IPS-NIHi11 (cell line): ENCODE data around the gene LNX1.
"Not testable (repeated sequence)": the region's sequence is repeated elsewhere in the genome, so short reads cannot be mapped to it uniquely, and the experiment has no call there.

Experiments used
- DNase-seq: peaks from one replicate; pipeline ENCODE4 v3.0.0; 2012; ENCODE audit warnings: mixed read lengths, low spot score

Gene LNX1

DNA sequence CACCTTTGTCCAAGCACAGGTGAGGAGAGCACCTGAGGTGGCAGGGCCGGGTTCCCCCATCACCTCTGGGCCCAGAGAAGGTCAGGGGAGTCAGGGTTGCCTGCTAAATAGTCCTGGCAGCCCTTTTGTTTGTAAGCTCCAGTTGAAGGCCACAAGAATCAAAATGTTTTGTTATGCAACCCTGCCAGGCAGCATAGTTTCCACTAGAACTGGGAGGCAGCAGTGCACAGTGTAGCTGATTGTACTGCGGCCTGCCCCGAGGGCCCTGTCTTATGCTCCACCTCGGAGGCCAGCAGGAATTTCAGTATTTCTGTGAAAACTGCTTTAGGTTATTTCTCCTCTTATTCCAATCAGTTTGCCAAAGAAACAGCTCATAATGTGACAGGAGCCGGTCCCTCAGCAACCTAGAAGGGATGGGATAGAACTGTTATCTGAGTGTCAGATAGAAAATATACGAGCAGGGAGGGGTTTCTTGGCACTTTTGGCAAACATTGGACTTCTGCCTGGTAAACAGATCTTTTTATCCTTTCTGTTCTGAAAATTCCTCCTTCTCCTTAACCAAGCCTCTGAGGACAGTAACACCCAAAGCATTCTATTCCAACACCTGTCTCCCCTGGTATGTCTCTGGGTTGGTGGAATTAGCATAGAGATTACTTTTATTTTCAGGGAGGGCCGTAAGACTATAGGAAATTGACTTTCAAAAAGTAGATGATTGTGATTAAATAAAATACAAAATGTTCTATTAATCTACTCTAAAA, 93.6 kb downstream of the LNX1 start:
- peak; percentile 62 for DNase-seq

DNA sequence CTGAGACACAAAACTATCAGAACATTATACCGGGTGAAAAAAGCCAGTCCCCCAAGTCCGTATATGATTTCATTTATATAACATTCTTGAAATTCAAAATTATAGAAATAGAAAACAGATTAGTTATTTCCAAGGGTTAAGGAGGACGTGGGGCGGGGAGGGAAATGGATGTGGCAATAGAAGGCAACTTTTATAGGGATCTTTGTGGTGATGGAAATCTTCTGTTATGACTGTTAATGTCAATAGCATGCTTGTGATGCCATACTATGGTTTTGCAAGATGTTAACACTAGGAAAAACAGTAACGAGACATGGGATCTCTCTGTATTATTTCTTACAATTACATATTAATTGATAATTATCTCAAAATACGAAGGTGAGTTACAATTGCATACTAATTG, 96.4 kb downstream of the LNX1 start:
- no peak for DNase-seq

DNA sequence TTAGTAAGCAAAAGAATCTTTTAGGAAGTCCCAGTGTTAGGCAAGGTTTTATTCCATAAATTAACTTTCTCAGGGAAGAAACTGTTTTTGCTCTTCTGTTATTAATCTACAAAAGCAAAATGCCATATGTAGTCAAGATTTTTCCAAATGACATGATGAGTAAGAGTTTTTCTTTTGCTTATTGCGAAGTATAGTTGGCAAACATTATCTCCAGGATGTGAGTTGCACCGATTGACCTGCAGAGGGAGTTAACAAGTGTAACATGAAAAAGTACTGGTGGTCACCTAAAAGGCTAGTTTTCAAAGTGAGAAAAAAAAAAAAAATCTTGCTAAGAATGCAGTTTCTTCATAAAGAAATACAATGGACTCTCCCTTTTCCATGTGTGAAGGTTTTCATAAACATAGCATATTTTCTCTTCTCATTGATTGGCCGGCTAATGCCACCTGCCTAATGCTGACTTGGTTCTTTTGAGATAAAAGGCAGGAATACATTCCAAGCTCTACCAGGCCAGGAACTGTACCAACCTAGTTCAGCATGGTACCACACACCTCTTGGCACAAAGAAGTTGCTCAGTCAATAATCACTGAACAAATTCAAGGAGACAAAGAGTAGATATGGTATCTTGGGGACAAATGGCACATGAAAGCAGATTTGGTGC, 100.2 kb downstream of the LNX1 start:
- peak; percentile 66 for DNase-seq

DNA sequence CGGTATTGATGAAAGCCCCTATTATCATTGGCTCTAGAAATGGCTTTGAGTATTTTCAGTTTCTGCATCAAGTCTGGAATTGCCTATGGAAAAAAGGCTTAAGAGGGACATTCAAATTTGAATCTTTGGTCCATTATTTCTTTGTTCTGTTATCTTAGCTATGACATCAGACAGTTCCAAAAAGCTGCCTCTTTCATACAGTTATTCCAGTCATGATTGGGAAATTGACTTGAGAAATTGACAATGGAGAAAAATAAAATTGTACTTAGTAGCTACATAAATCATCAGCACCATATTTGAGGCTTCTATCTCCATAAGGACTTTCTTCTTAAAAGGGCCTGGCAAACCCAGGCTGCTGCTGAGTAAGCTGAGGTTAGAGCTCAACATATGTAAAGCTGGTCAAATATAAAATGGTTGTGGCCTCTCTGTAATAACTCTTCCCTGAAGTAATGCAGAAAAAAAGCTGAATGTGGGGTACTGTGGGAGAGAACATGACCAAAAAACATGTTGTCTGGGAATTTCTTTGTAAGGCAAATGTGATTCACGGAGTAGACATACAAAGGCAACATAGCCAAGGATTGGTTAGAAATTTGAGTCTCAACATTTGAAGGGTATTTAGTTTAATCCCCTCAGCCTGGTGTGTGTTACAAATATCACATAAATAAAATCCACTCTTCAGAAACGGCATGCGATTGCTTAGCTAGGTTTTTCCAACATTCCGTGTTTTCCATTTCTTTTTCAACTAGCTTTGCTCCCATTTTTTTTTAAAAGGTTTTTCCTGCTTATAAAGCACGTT, 100.9 kb downstream of the LNX1 start:
- no peak for DNase-seq

DNA sequence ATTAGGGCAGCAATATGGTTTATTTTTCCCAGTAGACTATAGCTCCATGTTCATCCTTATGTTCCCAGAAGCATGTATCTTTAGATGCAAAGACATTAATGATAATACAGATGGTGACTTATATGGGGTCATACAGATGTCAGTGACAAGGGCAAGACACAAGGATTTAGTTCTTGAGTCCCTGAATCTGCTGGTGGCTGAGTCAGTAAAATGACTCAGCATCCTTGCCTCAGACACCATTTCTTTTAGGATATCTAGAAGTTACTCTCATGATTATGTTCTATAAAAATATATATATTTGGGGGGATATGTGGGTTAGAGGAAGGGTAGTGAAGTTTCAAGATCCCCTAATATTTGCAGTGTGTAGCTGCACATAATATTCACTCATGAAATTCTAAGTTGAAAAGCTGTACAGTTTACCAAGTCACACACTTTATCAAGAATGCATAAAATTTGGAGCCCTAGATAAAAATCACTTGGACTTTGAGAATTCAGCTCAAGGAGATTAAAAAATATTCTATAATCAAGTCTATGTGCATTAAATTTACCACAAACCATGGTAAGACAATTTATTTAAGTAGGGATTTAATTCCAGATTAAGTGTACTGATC, 101.9 kb downstream of the LNX1 start:
- DNase-seq: no peak

DNA sequence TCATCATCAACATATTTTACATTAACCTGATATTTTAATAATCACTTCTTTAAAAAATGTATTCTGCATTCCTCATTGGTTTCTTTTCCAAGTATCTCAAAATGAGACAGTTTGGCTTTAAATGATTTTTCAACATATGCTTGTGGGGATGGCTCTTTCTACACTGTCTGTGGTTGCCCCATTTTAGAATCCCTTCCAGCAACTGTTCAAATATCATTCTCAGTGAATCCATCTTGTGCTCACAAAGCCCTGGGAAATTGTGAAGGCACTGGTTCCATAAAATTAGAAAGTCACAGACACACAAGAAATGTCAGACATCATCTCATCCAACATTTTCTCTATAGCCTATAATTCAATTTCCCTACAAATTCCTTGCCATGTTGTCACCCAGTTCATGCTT, 103.5 kb downstream of the LNX1 start:
- no peak for DNase-seq

DNA sequence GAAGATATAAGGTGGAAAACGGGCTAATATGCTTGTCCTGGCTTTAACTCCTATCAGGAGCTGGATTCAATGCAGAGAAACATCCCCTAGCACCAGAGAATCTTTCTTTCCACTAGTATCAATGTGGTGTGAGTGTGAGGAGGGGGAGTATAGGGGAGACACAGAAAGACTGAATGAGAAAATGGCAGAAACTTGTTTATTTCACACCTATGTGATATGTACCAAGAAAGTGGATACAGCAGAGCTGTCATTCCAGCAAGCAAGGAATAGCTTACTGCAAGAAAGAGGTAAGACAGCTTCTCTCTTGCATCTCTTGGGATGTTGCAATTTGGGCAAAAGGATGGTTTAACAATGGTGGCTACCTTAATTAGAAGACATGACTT, 105.6 kb downstream of the LNX1 start:
- DNase-seq: no peak

DNA sequence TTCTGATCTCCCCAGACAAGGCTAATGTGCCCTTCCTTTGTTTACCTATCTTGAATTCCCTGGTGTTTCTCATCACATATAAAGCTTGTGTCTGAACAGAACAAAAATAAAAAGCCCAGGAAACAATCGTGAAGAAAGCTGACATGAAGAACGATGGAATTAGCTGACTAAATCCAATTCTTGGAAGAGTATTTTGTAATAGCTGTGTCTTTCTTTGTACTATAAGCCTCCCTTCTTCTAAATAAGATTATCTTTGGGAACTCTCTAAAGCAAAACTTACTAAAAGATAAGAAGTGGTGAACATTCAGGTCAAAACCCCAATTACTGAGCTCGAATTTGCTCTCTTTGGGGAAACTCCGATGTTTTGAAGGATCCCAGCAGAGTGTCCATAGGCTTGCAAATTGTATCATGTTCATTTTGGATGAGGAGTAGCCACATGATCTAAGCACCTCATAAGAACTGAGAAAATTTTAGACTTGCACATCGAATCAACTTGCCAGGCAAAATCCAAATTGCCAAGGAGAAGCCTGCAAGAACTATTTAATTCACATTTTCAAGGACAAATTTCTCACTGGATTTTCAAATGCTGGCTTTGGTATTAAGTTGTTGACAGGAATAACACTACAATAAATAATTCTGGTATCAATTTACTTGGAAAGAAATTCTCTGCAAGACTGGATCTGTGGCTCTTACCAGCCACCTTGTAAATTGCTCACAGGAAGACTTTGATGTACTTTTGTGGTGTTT, 106.2 kb downstream of the LNX1 start:
- no peak for DNase-seq

DNA sequence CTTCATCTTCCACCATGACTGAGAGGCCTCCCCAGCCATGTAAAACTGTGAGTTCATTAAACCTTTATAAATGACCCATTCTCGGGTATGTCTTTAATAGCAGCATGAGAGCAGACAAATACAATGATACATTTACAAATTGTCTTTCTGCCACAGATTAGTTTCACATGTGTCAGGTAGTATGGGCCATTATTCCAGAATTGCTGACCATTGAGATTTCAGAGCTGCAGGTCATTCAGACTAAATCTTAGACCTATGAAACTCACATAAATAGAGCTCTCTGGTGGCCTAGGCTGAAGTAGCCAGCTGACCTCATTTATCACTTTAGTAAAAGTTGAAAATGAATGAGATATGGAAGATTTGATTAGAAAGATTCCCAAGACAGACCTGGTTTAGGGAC, 108.0 kb downstream of the LNX1 start:
- DNase-seq: no peak

DNA sequence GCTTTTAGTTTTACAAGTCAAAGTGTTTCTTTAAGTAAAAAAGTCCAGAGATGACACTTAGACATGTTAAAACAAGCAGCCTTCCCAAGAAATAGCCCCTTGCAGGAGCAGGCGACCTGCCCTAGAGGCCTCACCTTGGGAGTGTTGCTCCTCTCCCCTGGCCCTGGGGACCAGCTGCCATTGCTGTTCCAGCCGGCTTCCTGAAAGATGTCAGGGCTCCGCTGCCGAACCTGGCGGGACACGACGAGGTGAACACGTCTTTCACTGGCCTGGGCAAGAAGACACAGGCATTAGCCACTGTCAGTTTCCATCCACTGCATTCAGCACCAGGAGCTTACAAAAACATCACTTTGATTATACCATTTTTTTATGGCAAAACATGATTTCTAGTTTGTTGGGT, 109.7 kb downstream of the LNX1 start:
- no peak for DNase-seq

DNA sequence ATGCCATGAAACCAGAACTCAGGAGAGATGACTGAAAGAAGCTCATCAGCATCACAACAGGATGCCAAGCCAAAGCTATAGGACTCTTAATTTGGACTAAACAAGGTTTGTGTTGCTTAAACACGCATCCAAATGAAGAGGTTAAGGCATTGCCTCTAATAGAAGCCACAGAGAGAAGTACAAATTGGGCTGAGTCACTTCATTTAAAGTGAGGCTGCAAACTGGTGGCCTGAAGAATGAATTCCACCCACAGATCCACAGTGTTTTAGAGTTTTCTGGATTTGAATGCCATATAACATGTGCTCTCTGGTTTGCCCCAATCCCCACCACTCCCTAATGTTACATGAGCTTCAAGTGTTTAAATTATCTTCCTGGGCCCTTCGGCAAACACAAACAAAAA, 110.4 kb downstream of the LNX1 start:
- no peak for DNase-seq

DNA sequence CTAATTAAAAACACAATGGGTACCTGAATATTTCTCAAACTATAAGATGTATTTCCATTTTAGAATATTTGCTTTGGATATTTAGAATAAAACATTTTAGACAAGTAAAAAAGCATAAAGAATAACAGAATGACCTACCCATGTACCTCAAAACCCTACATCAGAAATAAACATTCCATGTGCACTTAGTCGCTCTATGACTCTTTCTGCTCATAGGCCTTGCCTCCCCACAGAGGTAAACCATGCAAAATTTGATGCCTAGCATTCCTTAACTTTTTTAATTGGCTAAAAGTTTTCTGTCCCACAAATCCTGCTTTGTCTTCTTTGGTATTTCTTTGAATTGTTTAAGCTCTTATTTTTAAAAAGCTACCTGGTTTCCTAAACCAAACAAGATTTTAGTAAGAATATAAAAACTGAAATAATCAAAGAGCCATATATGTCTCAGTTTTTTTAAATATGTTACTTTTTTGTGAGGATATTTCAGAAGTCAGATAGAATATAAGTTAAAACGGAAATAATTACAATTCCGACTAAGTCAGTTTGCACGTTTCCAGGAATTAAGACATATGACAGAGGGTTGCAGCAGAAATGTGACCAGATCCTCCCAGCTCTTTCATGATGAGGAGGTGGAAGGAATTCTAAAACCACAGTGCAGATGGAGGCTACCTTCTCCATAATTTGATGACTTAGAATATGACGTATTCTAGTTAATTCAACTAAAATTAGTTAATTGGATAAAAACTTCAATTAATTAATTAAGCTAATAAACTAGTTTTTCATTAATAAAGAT, 111.4 kb downstream of the LNX1 start:
- no peak for DNase-seq

DNA sequence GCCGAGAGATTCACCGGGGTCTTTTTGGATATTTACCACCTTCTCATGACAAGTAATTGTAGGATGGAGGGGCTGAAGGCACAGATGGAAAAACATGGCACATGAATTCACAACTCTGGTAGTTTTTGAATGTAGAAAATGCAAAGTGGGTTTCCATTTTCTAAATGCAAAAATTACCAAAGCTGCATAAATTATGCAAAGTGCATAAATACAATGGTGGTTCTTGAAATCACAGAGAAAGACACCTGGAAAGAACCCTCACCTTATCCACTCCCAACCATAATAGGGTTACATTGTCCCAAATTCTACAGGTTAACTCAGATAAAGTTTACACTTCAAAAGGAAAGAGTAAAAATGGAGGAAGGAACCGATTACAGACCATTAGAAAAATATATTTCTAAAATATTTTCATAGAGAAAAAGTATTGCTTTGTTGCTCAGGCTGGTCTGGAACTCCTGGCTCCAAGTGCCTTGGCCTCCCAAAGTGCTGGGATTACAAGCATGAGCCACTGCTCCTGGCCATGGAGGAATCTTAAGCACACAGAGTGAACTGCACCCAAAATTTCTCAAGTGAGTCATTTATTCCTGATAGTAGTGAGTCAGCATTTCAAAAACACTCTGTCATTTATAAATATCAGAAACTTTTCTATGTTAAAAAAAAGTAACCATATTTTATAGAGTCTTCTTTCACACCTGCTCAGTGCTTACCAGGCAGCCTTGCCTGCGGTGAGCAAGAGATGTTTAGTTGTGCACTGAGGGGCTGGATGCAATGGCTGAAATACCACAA, 112.4 kb downstream of the LNX1 start:
- no peak for DNase-seq

DNA sequence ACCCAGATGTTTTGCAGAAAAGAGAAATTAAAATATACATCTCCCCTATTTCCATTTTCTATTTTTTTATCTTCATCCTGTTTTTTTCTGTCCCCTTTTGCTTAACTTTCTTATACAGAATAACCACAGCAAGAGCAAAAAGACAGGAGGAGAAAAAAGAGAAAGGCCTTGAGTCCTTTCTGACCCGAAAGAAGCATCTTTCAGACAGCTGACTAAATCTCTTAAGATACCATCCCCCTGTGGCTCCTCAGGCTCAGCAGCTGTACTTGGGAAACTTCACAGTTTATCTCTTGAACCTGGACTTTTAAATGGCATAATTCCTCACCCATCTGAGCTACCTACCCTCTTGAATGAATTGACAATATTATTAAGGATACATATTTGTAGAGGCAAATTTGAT, 113.7 kb downstream of the LNX1 start:
- DNase-seq: no peak

DNA sequence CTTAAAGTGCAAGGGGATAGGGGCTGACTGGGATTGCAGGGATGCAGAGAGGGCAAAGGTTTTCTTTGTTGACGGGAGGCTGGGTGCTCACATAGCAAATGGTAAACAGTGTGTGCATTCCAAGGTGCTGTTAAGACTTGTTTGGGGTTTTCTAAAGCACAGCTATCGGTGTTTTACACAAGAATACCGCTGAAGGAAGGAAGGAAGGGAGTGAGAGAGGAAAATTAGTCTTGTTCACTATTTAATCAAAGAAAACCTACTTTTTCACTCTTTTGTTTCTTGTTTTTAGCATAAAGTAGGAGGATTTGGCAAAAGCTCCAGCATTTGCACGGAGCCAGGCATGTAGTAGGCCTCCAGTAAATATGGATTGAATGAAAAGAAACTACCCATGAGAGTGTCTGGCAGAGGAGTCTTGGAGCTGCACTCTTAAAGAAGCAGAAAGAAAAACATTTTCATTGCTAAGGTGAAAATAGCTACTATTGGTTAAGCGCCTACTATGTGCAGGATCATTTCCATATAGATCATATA, 114.2 kb downstream of the LNX1 start:
- peak; percentile 49 for DNase-seq

DNA sequence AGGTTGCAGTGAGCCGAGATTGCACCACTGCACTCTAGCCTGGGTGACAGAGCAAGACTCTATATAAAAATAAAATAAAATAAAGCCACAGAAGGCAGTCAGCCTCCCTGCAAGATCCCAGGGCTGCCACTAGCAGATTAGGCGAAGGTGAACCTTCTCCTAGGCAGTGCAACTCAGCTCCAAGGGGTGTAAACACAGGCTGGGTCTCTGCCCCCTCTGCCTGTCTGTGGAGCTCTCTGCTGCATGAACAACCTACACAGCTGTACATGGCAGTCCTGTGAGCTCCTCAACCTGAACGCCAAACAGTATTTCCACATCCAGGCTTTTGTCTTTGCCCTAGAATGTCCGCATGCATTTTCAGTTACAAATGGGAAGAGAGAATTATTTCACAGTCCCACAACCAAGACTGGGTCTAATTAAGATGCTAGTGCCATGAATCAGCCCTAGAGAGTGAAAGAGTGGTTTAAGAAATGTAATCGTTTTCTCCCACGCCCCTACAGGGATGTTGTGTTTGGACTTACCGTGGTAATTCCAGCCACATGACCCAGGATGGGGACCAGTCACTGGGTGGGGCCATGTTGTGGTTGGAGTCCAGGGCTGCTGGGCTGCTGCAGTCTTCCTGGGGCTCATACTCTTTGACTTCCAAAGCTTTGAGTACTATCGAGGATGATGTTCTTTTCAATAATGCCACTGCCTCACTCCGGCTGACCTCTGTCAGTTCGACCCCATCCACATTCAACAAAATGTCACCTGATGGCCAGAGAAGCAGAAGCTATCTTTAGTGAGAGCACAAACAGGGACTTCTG, 114.9 kb downstream of the LNX1 start:
- no peak for DNase-seq

DNA sequence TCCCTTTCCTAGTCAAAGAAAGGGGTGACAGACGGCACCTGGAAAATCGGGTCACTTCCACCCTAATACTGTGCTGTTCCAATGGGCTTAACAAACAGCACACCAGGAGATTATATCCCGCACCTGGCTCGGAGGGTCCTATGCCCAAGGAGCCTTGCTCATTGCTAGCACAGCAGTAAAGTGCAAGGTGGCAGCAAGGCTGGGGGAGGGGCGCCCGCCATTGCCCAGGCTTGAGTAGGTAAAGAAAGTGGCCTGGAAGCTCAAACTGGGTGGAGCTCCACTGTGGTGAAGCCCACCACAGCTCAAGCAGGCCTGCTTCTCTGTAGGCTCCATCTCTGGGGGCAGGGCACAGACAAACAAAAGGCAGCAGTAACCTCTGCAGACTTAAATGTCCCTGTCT, 124.7 kb downstream of the LNX1 start:
- DNase-seq: not testable (repeated sequence)

DNA sequence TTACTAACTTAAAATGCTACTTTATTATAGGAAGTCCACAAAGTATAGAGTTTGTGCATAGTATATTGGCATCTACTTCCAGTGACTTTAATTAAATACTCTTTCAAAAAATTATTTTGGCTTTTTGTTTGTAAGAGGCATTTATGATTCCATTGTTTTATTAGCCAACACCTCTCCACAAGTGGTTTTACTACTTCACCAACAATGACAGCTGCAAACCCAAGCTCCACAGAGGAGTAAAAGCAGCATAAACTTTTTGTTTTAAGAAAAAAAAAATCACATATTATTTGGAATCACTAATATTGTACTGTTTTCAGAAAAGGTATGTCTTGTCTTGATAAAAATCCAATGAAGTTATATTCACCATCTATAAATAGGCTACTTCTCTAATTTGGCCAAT, 125.4 kb downstream of the LNX1 start:
- DNase-seq: no peak

DNA sequence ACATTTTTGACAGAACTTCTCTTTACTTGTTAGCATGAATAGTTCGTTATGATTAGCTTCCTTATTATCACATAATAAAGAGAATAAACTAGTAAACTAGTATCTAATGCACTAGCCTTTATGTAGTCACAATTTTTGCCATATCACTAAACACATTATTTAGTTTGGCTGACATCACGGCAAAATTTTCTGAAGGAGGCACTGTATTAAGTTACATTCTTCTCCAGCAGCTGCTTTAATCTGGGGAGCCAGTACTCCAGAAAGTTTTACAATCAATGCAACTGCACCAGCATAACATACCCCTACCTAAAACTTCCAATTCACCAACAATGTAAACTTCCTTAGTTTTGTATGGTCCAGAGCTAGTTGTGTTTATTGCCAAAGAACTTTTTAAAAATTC, 126.0 kb downstream of the LNX1 start:
- DNase-seq: no peak
